Measurements from ENCODE around the gene DUSP16. TPM values are rescaled to one million over a fixed set of nuclear protein-coding genes. Genes with fewer than 3 reads are reported as not detected.
"Not testable (repeated sequence)": the region's sequence is repeated elsewhere in the genome, so short reads cannot be mapped to it uniquely, and the experiment has no call there.

Gene DUSP16
- total RNA-seq, 2 experiments from 2014 or later = 33.6 to 35.9 TPM

- no peak for DNase-seq
- Mint-ChIP-seq H3K27ac (no peak overlapping the region), H3K27me3 (no peaks in the 10 kb centered on the region), H3K4me3 (no peak overlapping the region), H3K4me1 (peaks cover 33% of the 10 kb centered on the region), H3K36me3 (ENCODE audit: low read depth) (peaks cover 14% of the 10 kb centered on the region), H3K9me3 (no peaks in the 10 kb centered on the region)
- CTCF ChIA-PET = interaction anchor here (1.3 to 1.7 kb wide), 2 partner anchors 9 to 132 kb away, joined by 3 to 4 read pairs; no protein-coding TSS in a partner anchor
- POLR2A ChIA-PET = no interaction called here
These were observed 55.5 kb downstream of the DUSP16 start for GRCh38 chr12:12507121-12507520.

GRCh38 chr12:12506496-12506890 is 56.2 kb downstream of the DUSP16 start:
- Mint-ChIP-seq H3K36me3 (ENCODE audit: low read depth) (peaks cover 14% of the 10 kb centered on the region), H3K4me1 (peaks cover 33% of the 10 kb centered on the region), H3K4me3 (no peak overlapping the region), H3K9me3 (no peaks in the 10 kb centered on the region), H3K27ac (peak overlapping the region; percentile 12), H3K27me3 (no peaks in the 10 kb centered on the region)
- DNase-seq = no peak
- CTCF ChIA-PET = interaction anchor here (0.6 to 1.7 kb wide), 5 partner anchors 10 to 298 kb away, joined by 3 to 4 read pairs (median 3); no protein-coding TSS in a partner anchor
- POLR2A ChIA-PET = no interaction called here

GRCh38 chr12:12505544-12506495 is 56.8 kb downstream of the DUSP16 start:
- peak overlapping the region; percentile 46 for H3K27ac Mint-ChIP-seq
- no peaks in the 10 kb centered on the region for H3K9me3 Mint-ChIP-seq
- ChIA-PET CTCF (interaction anchor here (0.6 to 1.7 kb wide), 6 partner anchors 10 to 298 kb away, joined by 3 to 4 read pairs (median 3); no protein-coding TSS in a partner anchor), POLR2A (no interaction called here)
- H3K27me3 Mint-ChIP-seq = no peaks in the 10 kb centered on the region
- H3K4me1 Mint-ChIP-seq = peaks cover 39% of the 10 kb centered on the region
- H3K36me3 Mint-ChIP-seq (ENCODE audit: low read depth) = peaks cover 16% of the 10 kb centered on the region
- DNase-seq = no peak
- peak overlapping the region; percentile 15 for H3K4me3 Mint-ChIP-seq

DNA sequence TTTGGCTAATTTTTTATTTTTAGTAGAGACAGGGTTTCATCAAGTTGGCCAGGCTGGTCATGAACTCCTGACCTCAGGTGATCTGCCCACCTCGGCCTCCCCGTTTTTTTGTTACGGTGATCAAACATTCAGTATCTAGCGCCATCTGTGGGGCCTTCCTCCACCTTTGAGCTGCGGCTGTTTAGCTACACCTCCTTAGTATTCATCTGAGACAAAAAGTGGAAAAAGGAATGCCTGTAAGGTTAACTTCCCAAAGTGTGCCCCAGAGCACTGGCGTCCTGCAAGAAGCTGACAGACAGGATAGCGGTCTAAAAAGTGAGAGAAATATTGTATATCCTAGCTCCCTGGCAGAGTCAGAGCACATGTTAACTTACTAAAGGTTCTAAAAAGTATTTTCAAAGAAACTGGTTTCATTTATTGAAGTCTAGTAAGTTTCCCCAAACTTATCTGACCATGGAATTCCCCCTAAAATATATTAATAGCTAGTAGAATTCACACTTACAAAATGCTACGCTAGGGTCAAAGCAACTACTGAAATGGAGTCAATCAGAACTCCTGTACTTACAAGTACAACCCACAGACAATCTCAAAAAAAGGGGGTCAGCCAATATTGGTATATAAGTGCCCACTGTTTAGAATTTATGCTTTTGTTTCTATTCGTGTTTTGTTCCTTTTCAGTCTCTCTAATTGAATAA is 59.1 kb downstream of the DUSP16 start:
- DNase-seq = no peak

DNA sequence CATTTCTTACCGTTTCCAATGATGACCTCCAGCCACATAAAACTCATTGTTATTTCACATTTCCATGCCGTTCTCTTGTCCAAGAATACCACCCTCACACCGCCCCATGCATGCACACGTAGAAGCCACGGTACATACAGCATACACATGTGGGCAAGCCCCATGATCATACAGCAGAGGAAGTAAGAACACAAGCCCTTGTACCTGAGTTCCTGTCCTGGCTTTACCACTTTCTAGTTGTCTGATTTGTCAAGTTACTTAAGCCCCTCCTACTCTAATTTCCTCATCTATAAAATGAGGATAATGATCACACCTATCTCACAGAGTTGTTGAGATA is 59.9 kb downstream of the DUSP16 start:
- ChIA-PET POLR2A (no interaction called here), CTCF (interaction anchor here (1.8 to 3.2 kb wide), 3 partner anchors 14 to 27 kb away, joined by 6 to 9 read pairs (median 6); no protein-coding TSS in a partner anchor)
- Mint-ChIP-seq H3K9me3 (no peaks in the 10 kb centered on the region), H3K4me1 (peaks cover 37% of the 10 kb centered on the region), H3K27me3 (no peaks in the 10 kb centered on the region), H3K4me3 (peak overlapping the region; percentile 48), H3K36me3 (ENCODE audit: low read depth) (peaks cover 15% of the 10 kb centered on the region), H3K27ac (peak overlapping the region; percentile 87)
- no peak for DNase-seq

More for the DNA sequence above, 59.1 kb downstream of the DUSP16 start:
- Mint-ChIP-seq H3K27ac (peak overlapping the region; percentile 87), H3K36me3 (ENCODE audit: low read depth) (peaks cover 16% of the 10 kb centered on the region), H3K4me3 (peak overlapping the region; percentile 38), H3K4me1 (peaks cover 37% of the 10 kb centered on the region), H3K9me3 (no peaks in the 10 kb centered on the region), H3K27me3 (no peaks in the 10 kb centered on the region)
- ChIA-PET CTCF (interaction anchor here (0.5 to 3.2 kb wide), 16 partner anchors 8 to 614 kb away, joined by 3 to 9 read pairs (median 4); partner anchors contain the start of gene BORCS5), POLR2A (interaction anchor here (0.7 kb wide), 1 partner anchor 127 kb away, joined by 3 read pairs; no protein-coding TSS in a partner anchor)

- POLR2A ChIA-PET, H3K27me3 Mint-ChIP-seq, H3K9me3 Mint-ChIP-seq, DNase-seq: not testable (repeated sequence)
- peaks cover 17% of the 10 kb centered on the region for H3K36me3 Mint-ChIP-seq (ENCODE audit: low read depth)
- CTCF ChIA-PET = interaction anchor here (0.6 to 3.2 kb wide), 4 partner anchors 14 to 26 kb away, joined by 3 to 9 read pairs (median 6); no protein-coding TSS in a partner anchor
- peak overlapping the region; percentile 87 for H3K27ac Mint-ChIP-seq
- peaks cover 37% of the 10 kb centered on the region for H3K4me1 Mint-ChIP-seq
- H3K4me3 Mint-ChIP-seq = peak overlapping the region; percentile 48
These were observed 60.4 kb downstream of the DUSP16 start for GRCh38 chr12:12502130-12502814.

- DNase-seq = no peak
- ChIA-PET CTCF (no interaction called here), POLR2A (no interaction called here)
- Mint-ChIP-seq H3K4me1 (peaks cover 33% of the 10 kb centered on the region), H3K9me3 (no peaks in the 10 kb centered on the region), H3K27me3 (no peaks in the 10 kb centered on the region), H3K4me3 (peak overlapping the region; percentile 38), H3K36me3 (ENCODE audit: low read depth) (peaks cover 19% of the 10 kb centered on the region), H3K27ac (peak overlapping the region; percentile 62)
These were observed 61.5 kb downstream of the DUSP16 start for GRCh38 chr12:12501121-12501520.

GRCh38 chr12:12499909-12500604 is 62.6 kb downstream of the DUSP16 start:
- Mint-ChIP-seq H3K36me3 (ENCODE audit: low read depth) (peaks cover 21% of the 10 kb centered on the region), H3K9me3 (no peaks in the 10 kb centered on the region), H3K27ac (no peak overlapping the region), H3K4me3 (no peak overlapping the region), H3K4me1 (peaks cover 23% of the 10 kb centered on the region), H3K27me3 (no peaks in the 10 kb centered on the region)
- no peak for DNase-seq
- POLR2A ChIA-PET = no interaction called here
- CTCF ChIA-PET = interaction anchor here (1.1 kb wide), 1 partner anchor 8 kb away, joined by 3 read pairs; no protein-coding TSS in a partner anchor

- no peaks in the 10 kb centered on the region for H3K9me3 Mint-ChIP-seq
- H3K27ac Mint-ChIP-seq = no peak overlapping the region
- H3K36me3 Mint-ChIP-seq (ENCODE audit: low read depth) = peaks cover 23% of the 10 kb centered on the region
- ChIA-PET CTCF (interaction anchor here (1.0 to 1.8 kb wide), 3 partner anchors 12 to 121 kb away, joined by 3 to 5 read pairs (median 3); no protein-coding TSS in a partner anchor), POLR2A (no interaction called here)
- DNase-seq = no peak
- peaks cover 14% of the 10 kb centered on the region for H3K4me1 Mint-ChIP-seq
- H3K27me3 Mint-ChIP-seq = no peaks in the 10 kb centered on the region
- H3K4me3 Mint-ChIP-seq = no peak overlapping the region
These were observed 64.5 kb downstream of the DUSP16 start for GRCh38 chr12:12498210-12498609.

- CTCF ChIA-PET = no interaction called here
- no peaks in the 10 kb centered on the region for H3K9me3 Mint-ChIP-seq
- no peak overlapping the region for H3K27ac Mint-ChIP-seq
- no peak for DNase-seq
- H3K36me3 Mint-ChIP-seq (ENCODE audit: low read depth) = peaks cover 21% of the 10 kb centered on the region
- peaks cover 3% of the 10 kb centered on the region for H3K4me1 Mint-ChIP-seq
- H3K4me3 Mint-ChIP-seq = no peak overlapping the region
- H3K27me3 Mint-ChIP-seq = no peaks in the 10 kb centered on the region
- POLR2A ChIA-PET = no interaction called here
These were observed 67.1 kb downstream of the DUSP16 start for GRCh38 chr12:12495536-12495935.

DNA sequence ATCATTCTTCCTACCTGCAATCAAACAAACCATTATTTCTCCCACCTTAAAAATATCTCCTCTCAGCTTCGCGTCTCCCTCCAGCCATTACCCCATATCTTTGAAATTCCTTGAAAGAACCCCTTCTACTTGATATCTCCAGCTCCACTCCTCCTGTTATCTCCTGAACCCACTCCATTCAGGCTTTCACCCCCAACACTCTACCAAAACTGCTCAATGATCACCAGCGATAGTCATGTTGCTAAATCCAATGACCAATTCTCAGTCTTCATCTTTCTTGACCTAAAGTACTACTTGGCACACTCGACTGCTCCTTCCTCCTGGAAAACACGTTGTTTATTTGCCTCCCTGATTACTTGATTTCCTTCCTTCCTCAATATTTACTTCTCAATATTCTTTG is 70.1 kb downstream of the DUSP16 start:
- no peak for DNase-seq
- Mint-ChIP-seq H3K27ac (no peak overlapping the region), H3K27me3 (no peaks in the 10 kb centered on the region), H3K4me3 (no peak overlapping the region), H3K4me1 (peaks cover 12% of the 10 kb centered on the region), H3K36me3 (ENCODE audit: low read depth) (peaks cover 27% of the 10 kb centered on the region), H3K9me3 (no peaks in the 10 kb centered on the region)
- CTCF ChIA-PET = interaction anchor here (1.1 to 1.5 kb wide), 2 partner anchors 66 to 115 kb away, joined by 4 read pairs; no protein-coding TSS in a partner anchor
- POLR2A ChIA-PET = no interaction called here

GRCh38 chr12:12491606-12492005 is 71.1 kb downstream of the DUSP16 start:
- Mint-ChIP-seq H3K36me3 (ENCODE audit: low read depth) (peaks cover 32% of the 10 kb centered on the region), H3K27ac (no peak overlapping the region), H3K9me3 (no peaks in the 10 kb centered on the region), H3K27me3 (no peaks in the 10 kb centered on the region), H3K4me1 (peaks cover 13% of the 10 kb centered on the region), H3K4me3 (no peak overlapping the region)
- POLR2A ChIA-PET = interaction anchor here (0.6 kb wide), 1 partner anchor 206 kb away, joined by 3 read pairs; no protein-coding TSS in a partner anchor
- DNase-seq = no peak
- CTCF ChIA-PET = interaction anchor here (1.1 to 1.5 kb wide), 3 partner anchors 8 to 114 kb away, joined by 3 to 4 read pairs (median 4); no protein-coding TSS in a partner anchor

Data from activated CD4-positive, alpha-beta T cell treated with anti-CD3 and anti-CD28 coated beads, Interleukin-2, amount 10 ng/mL, durations not matched to agents 7 days and 5 days (primary cell).